Measurements from ENCODE around the gene PLA1A.
"Not testable (repeated sequence)": the region's sequence is repeated elsewhere in the genome, so short reads cannot be mapped to it uniquely, and the experiment has no call there.

Gene PLA1A

DNA sequence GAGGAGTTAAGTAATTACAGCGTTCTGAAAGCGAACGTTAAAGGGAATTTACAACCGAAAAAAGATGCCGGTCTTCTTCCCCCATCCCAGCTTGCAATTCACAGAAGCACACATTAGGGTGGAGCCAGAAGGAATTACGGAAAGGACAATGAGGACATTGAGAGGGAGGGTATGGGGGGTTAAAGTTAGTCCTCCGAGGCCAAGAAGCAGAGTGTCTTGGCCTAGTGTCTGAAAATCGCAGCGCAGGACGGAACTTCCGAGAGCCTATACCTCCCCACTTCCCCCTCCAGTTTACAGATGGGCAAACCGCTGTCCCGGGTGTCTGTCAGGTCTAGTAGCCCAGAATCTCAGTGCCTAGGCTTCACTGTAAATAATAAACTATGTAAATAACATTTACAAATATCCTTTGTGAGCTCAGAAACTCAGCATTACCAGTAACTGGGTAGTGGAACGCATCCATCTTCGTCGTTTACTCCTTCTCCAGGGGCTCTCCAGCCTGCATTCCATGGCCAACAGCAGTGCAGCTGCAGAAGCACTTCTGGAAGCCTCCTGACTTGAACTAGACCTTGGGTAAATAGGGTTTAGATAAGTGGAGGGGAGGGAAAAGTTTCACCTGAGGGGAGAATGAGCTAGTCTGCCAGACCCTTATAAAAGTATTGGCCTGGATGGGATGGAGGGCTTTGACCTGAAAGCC lies 17.5 kb upstream of the PLA1A start:
- no peak for DNase-seq

DNA sequence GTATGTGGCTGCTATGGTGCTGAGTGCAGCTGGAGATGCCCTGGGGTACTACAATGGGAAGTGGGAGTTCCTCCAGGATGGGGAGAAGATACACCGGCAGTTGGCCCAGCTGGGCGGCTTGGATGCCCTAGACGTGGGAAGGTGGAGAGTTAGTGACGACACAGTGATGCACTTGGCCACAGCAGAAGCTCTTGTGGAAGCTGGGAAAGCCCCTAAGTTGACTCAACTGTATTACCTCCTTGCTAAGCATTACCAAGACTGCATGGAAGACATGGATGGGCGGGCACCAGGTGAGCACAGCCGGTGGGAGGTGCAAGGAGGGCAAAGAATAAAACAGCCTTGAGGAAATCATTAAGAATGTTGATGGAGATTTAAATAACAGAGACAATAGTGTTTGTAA lies 15.5 kb upstream of the PLA1A start:
- DNase-seq = no peak

DNA sequence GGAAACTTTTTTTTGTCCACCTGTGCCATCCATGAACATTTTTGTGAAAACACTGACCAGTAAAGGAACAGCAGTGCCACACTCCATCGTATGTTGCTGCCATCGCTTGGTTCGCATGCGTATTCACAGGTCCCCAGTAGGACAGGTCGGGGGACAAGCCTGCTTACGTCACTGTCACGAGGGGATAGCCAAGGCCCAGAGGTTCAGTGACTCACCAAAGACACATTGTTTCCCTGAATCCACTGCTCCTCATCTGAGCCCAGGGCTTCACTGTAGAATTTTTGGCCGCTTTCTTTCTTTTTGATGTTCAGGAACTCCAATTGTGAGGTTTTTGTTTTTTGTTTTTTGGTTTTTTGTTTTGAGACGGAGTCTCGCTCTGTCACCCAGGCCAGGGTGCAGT lies 12.5 kb upstream of the PLA1A start:
- no peak for DNase-seq

- no peak for DNase-seq
Observed at GRCh38 chr3:119585856-119586570, 11.7 kb upstream of the PLA1A start.

DNA sequence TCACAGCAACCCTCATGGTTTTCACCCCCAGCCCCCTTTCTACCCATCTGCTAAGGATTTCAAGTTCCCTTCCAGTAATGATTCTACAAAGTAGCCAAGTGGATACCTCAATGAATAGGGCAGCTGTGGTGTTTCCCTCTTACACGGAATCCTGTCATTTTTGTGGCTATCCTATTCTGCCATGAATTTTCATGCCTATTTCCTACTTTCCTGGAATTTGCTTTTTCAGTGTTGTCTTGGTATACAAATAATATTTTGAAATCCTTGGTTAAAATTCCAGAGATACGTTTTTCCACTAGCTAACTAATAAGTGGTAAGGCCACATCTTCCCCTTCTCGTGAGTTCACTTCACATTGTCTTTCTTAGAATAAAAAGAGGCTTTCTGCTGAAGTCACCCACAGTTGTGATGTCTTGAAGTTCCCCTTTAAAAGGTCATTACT lies 10.9 kb upstream of the PLA1A start:
- no peak for DNase-seq

GRCh38 chr3:119588112-119588511 lies 9.6 kb upstream of the PLA1A start:
- no peak for DNase-seq

DNA sequence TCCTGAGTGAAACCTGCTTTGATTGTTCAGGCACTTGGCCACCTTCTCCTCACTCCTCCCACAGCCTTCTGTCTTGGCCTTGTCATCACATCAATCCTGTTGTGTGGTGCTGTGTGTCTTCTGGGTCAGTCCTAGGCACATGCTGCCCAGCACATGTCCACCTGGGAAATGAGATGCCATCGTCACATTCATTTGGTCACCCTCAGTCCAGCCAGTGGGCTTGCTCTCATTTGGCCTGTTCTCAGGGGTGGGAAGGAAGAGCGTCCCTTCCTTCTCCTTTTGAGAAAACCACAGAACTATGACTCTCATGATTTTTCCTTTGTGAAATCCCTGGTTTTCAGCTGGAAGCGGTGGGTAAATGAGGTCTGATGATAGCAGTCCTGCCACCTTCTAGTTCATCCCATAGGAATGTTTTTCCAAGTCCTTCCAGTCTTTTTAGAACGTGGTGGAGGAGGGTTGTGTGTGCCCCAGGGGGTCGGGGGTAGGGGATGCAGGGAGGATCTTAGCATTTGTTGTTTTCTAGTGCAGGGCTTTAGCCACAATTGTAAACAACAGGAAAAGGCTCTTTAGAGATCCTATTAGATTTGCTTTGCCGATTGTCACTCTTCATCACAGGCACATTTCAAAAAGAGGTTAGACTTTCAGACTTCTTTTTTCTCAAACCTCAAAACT lies 8.4 kb upstream of the PLA1A start:
- no peak for DNase-seq

GRCh38 chr3:119590706-119591105 lies 7.0 kb upstream of the PLA1A start:
- DNase-seq = no peak

- DNase-seq = no peak
Observed at GRCh38 chr3:119592861-119593260, 4.8 kb upstream of the PLA1A start.

GRCh38 chr3:119594066-119594465 lies 3.6 kb upstream of the PLA1A start:
- no peak for DNase-seq

- not testable (repeated sequence) for DNase-seq
Observed at GRCh38 chr3:119594929-119595328, 2.8 kb upstream of the PLA1A start.

DNA sequence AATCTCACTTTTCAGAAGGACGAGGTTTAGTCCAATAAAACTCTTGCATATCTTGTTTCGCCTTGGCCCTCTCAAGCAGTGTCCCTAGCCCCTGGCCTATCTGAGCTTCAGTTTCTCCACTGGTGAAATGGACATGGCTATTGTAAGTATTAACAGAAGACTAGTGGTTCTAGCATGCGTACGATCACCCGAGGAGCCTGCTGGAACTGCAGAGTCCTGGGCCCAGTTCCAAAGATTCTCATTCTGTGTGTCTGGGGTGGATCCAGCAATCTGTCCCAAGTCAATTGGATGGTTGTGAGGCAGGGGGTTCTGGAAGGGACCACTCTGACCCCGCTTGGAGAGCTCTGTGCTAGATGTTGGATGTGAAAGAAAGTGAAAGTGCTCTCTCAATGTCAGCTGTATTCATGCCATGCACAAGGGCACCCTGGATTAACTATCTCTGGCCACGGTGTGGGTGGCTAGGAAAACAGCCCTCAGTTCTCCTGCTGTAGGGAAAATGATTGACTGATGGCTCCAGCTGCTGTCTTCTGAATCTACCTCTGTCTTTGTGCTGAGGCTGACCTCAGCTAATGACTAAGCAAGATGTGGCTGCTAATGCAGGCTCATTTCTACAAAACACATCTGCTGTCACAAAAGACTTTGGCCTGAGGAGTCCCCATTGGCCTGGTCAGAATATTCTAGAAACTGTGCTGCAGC lies 1.9 kb upstream of the PLA1A start:
- DNase-seq = no peak

GRCh38 chr3:119596398-119596797 lies 1.3 kb upstream of the PLA1A start:
- DNase-seq = no peak

DNA sequence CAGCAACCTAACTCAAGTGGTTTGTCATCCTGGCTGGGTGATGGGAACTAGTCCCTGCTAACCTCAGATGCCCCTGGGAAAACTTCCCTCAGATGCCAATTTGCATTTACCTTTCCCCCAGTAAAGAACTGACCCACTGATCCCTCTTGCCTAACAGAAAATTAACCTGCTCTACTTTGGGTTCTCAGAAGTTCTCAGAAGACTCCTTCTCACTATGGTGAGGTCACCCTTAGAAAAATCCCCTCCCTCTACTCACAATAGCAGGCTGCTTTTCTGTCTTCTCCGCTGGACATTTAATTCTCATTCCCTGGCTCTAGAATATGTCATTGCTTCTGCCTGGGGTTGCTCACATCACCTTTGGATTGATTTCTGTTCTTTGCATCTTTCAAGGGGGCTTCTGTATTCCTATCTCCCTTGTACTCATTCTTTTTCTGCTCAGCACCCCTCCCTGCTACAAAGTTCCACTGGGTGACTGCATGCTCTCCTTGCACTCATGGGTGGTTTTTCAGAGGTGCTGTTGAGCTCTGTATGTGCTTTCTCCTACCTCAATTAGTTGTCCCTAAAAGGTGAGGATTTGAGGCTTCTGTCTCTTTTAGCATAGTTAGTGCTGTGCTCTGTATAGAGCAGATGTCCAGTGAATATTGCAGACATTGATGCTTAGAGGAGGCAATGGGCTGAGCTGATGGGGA lies 869 bp downstream of the PLA1A start:
- DNase-seq = no peak

DNA sequence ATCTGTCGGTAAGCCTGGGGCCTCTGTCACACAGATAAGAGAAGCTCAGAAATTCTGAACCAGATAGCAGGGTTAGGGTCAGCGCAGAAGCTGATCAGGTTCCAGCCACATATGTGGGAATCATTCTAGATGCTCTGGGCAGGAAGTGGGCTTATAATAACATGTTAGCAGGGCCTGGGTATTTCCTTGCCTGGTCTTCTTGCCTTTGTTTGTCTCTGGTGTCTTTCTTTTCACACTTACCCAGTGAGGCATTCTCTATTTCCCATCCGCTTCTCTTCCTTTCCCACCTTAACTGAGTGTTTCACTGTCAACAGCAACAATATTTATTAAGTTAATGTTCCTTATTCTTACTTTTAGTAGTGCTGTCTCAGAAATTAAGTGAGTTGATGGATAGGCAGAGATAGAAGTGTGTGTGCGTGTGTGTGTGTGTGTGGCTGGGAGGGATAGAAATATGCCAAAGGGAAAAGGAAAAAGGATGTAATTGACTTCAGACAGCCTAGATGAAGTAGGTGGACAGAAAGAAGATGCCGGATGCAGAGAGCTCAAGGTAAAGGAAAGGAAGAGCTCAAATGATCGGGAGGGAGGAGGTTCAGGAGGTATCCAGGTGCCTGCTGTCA lies 2.0 kb downstream of the PLA1A start:
- no peak for DNase-seq

DNA sequence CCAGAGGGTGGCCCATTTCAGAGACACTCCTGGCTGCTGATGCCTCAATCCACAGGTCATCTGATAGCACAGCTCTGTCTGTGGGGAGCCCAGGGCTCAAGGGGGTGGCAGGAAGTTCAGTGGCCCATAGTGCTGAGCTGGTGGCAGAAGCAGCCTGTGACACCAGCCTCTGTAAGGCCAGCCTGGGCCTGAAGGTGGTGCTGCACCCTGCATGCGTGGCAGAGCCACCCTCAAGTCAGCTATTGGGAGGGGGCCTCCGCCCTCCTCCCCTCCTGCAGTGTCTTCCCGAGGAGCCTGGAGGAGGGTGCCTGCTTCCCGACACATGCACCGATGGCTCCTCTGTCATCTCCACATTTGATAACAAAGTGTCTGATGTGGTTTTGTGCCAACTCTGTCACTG lies 3.0 kb downstream of the PLA1A start:
- peak; percentile 66 for DNase-seq

GRCh38 chr3:119601154-119601553 lies 3.5 kb downstream of the PLA1A start:
- DNase-seq = no peak

DNA sequence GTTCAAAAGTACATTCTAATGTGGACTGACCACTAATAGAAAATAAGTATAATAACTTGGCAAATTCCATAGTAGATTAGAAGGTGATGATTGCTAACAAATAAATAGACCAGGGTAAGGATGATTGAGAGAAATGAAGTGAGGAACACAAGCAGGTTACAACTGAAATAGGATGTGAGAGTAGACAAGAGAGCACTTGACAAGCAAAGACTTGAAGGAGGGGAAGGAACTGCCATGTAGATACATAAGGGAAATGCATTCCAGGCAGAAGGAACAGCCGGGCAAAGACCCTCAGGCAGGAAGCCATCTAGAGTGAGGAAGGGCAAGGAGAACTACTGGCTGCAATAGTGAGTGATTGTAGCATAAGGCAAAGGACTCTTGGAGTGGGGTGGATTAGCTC lies 5.0 kb downstream of the PLA1A start:
- DNase-seq = no peak

GRCh38 chr3:119604878-119605277 lies 7.2 kb downstream of the PLA1A start:
- no peak for DNase-seq

DNA sequence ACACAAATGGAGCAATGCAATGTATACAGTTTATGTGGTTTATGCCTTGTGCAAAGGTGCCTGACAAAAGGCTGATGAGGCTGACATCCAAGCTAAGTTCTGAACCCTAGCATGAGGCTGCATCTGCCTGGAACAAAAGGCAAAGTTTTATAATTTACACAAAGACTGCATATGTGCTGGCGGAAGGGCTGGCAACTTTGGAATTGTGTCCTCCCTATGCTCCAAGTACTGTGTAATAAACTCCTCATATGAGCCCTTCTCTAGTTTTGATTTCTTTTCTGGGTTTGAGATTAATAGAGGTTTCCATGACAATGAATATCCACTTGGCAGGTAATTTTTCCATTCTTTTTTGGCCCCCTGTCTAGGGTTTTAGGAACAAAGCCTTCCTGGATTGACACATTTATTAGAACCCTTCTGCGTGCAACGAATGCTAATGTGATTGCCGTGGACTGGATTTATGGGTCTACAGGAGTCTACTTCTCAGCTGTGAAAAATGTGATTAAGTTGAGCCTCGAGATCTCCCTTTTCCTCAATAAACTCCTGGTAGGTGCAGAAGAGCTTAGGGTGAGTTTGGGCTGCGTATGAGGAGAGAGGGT lies 10.8 kb downstream of the PLA1A start:
- DNase-seq = no peak

- no peak for DNase-seq
Observed at GRCh38 chr3:119609301-119609700, 11.6 kb downstream of the PLA1A start.

DNA sequence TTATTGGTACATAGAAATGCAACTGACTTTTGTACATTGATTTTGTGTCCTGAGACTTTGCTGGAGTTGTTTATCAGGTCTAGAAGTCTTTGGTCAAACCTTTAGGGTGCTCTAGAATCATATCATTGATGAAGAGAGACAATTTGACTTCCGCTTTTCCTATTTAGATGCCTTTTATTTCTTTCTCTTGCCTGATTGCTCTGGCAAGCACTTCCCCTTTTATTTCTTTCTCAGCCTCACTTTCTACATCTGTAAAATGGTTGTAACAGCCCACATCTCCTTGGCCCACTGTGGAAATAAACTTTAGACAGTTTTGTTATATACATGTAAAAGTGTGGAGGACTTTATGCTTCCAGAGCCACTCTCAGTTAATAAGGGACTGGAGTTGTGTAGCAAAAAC lies 14.0 kb downstream of the PLA1A start:
- DNase-seq = no peak
